HCT116 (cell line): Measurements from ENCODE around the gene ANXA6.

Source experiments
- ATF3 ChIP-seq: IDR thresholded peaks from 2 replicates; pipeline ENCODE4 v1.6.1; 2012
- CTCF ChIP-seq, 3 experiments: fragments of 200-600 bp in 1 of 3; sonication (generic) in 1 of 3; IDR thresholded peaks in 2 of 3; conservative IDR thresholded peaks in 1 of 3; 2 replicates each; pipeline ENCODE4 v1.5.1; 2012 to 2017; ENCODE audit warnings: low read depth in 2 of 3, low read length in 2 of 3, antibody characterized with exemption in 1 of 3, borderline replicate concordance in 1 of 3, control low read depth in 1 of 3, mild to moderate bottlenecking in 1 of 3, mixed read lengths in 1 of 3, mixed run types in 1 of 3, moderate library complexity in 1 of 3; ENCODE audit not compliant: insufficient read depth in 1 of 3
- MAX ChIP-seq: IDR thresholded peaks from 2 replicates; pipeline ENCODE4 v1.6.1; 2012
- POLR2AphosphoS5 ChIP-seq: IDR thresholded peaks from 2 replicates; pipeline ENCODE4 v1.6.1; 2011; ENCODE audit warnings: mild to moderate bottlenecking, low read depth, low read length, moderate library complexity
- RAD21 ChIP-seq: IDR thresholded peaks from 2 replicates; pipeline ENCODE4 v1.6.1; 2012; ENCODE audit warnings: low read depth, mild to moderate bottlenecking
- REST ChIP-seq: IDR thresholded peaks from 2 replicates; pipeline ENCODE4 v1.6.1; 2012; ENCODE audit warnings: low read depth
- TCF7L2 ChIP-seq: IDR thresholded peaks from 2 replicates; pipeline ENCODE4 v1.7.0; 2011; ENCODE audit warnings: borderline replicate concordance, inconsistent platforms; ENCODE audit not compliant: insufficient read depth, insufficient read length; ENCODE audit errors: extremely low read depth

- TF ChIP-seq CTCF (IDR thresholded peaks at IDR 0.05 in 2 of 3, conservative IDR thresholded peaks at IDR 0.05 in 1 of 3; ENCODE audit: borderline replicate concordance in 1 of 3, insufficient read depth in 1 of 3, low read depth in 2 of 3, low read length in 2 of 3) (no peak), MAX (no peak), TCF7L2 (no peak), REST (no peak), POLR2AphosphoS5 (no peak), ATF3 (no peak), RAD21 (no peak)
Measured at GRCh38 chr5:151108566-151108965, 49.0 kb downstream of the ANXA6 start.
